HL-60/S4 treated with retinoic acid at 250 ng/mL for 4 days and 3 days (cell line): ENCODE data around the gene CDADC1.
"Not testable (repeated sequence)": the region's sequence is repeated elsewhere in the genome, so short reads cannot be mapped to it uniquely, and the experiment has no call there.

Source experiments
- in situ Hi-C: fragments of 300-500 bp; cut with MboI; formaldehyde crosslinking; loops from 2 replicates; pipeline ENCODE4 v1.7.0; 2022; ENCODE audit warnings: low sequenced_read_pairs

The CDADC1 gene

DNA sequence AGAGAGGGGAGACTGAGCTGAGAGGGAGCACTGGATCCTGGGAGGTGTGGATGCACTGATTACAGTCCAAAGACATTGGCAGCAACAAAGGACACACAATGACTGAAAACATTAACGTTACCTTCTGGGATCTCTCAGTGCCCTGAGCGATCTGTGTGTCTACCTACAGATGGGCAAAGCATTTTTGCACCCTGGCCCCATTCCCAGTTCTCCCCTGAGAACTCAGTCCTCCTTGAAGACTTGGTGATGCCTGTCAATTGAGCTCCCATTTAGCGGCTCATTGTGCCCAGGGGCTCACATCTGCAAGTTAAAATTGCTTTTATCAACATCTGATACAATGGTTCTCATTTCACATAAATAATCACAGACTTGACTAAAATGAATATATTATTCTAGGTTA is 62.5 kb downstream of the CDADC1 start:
- in situ Hi-C loops: no loop called here

DNA sequence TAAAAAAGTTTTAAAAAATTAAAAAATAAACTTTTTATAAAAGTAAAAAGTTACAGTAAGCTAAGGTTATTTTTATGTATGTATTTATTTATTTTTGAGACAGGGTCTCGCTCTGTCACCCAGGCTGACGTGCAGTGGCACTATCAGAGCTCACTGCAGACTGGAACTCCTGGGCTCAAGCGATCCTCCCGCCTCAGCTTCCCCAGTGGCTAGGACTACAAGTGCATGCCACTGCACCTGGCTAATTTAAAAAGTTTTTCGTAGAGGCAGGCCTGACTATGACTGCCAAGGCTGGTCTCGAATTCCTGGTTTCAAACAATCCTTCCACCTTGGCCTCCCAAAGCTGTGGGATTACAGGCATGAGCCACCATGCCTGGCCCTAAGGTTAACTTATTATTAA is 64.1 kb downstream of the CDADC1 start:
- in situ Hi-C loops: no loop called here

DNA sequence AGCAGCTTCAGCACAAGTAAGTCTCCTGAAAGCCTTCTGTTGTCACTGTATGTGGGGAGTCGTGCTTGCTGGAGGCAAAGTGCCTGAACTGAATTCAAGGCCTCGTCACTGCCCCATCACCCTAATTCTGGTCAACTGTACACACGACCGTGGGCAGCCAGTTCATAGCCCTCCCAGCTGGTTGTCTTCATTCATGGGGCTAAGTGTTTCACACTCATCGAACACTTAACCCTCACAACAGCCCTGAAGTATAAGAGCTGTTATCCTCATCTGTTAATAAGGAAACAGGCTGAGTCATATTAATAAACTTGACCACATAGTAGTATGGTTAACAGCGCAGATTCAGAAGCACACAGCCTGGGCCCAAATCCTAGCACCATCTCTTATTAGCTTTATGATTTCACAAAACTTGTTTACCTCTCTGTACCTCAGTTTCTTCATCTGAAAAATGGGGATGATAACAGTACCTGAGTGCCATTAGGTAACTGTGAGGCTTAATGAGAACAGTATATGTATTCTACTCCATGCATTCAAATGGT is 66.7 kb downstream of the CDADC1 start:
- in situ Hi-C loops: no loop called here

GRCh38 chr13:49315036-49315565 is 67.4 kb downstream of the CDADC1 start:
- in situ Hi-C loops: no loop called here

DNA sequence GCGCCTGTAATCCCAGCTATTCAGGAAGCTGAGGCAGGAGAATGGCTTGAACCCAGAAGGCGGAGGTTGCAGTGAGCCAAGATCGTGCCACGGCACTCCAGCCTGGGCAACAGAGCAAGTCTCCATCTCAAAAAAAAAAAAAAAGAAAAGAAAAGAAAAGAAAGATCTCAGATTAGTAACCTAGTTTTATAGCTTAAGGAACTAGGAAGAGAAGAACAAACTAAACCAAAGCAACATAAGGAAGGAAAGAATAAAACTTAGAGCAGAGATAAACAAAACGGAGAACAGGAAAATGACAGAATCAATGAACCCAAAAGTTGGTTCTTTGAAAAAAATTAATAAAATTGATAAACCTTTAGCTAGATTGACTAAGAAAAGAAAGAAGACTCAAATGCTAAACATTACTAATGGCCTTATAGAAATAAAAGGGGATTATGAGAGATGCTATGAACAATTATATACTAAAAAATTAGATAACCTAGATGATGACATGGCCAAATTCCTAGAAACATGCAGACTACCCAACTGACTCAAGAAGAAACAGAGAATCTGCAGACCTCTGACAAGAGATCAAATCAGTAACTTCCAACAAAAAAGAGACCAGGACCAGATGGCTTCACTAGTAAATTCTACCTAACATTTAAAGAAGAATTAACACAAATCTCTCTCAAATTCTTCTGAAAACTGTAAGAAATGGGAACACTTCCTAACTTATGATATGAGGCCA is 68.2 kb downstream of the CDADC1 start:
- in situ Hi-C loops: no loop called here

DNA sequence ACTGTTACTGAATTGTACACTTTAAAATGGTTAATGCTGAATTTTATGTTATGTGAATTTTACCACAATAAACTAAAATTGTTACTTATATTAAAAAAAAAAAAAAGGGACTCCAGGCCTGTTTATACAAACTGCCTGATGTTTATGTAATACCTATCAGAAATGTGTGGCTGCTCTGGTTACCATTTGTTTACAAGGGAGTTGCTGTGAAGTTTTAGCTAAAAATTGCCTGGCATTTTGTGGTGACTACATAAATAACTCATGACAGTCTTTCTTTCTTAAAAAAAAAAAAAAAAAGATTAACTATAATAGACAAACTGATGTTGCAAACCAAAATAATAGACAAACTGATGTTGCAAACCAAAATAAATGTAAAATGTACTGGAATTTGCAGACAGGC is 71.8 kb downstream of the CDADC1 start:
- in situ Hi-C loops: no loop called here

- in situ Hi-C loops: no loop called here
These were observed 72.2 kb downstream of the CDADC1 start for GRCh38 chr13:49319951-49320350.

GRCh38 chr13:49320975-49321374 is 73.2 kb downstream of the CDADC1 start:
- in situ Hi-C loops: no loop called here

GRCh38 chr13:49322702-49323101 is 75.0 kb downstream of the CDADC1 start:
- in situ Hi-C loops: no loop called here

DNA sequence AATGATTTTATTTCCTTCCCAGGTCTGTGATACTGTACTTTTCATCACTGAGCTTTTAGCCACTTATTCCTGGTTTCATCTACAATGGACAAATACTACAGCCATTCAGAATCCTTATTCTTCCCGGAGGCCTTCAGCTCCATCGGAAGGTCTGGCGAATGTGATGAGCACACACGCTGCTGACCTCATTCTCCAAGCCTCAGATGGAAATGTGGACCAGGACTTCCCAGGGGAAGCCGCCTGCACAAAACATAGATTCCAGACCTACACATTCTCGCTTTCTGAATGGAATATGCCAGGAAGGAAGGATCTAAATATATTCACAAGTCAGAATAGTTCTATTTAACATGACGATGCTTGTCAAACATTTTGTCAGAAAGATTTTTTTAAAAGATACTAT is 75.6 kb downstream of the CDADC1 start:
- in situ Hi-C loops: no loop called here

DNA sequence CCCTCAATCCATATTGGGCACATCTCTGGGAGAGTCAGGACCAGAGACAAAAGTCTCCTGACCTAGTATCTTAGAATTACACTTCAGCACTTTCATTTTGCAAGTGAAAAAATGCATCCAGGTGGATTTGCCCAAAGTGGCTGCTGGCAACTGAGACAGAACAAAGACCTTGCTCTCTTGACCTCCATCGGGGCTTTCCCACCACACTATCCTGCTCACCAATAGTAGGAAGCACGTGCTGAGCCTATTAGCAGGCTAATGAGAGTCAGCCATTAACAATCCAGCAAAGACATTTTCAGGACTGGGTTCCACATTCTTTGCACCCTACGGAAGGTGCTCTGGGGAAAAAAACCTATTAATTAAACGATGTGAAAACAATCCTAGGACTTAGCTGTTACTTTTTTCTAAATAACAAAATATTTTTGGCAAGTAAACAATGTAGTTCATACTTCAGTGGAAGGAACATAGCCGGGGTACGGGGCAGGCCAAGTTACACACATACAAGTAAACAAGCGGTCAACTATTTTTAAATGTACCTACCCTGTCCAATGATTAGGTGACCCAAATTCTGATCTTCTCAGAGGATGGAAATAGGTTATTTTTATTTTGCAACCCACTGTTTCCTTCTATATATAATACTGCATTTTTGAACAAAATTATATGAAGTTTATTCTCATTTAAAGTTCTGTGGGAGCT is 78.6 kb downstream of the CDADC1 start:
- in situ Hi-C loops: no loop called here

DNA sequence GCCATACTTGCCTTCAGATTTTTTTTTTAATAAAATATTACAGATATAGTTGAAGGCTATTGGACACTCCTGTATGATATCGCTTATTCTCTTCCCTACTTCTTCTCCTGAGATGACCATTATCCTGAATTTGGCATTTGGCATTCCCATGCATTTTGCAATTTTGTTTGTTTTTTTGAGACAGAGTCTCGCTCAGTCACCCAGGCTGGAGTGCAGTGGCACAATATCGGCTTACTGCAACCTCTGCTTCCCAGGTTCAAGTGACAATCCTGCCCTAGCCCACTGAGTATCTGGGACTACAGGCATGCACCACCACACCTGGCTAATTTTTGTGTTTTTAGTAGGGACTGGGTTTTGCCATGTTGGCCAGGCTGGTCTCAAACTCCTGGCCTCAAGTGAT is 79.4 kb downstream of the CDADC1 start:
- in situ Hi-C loops: not testable (repeated sequence)

DNA sequence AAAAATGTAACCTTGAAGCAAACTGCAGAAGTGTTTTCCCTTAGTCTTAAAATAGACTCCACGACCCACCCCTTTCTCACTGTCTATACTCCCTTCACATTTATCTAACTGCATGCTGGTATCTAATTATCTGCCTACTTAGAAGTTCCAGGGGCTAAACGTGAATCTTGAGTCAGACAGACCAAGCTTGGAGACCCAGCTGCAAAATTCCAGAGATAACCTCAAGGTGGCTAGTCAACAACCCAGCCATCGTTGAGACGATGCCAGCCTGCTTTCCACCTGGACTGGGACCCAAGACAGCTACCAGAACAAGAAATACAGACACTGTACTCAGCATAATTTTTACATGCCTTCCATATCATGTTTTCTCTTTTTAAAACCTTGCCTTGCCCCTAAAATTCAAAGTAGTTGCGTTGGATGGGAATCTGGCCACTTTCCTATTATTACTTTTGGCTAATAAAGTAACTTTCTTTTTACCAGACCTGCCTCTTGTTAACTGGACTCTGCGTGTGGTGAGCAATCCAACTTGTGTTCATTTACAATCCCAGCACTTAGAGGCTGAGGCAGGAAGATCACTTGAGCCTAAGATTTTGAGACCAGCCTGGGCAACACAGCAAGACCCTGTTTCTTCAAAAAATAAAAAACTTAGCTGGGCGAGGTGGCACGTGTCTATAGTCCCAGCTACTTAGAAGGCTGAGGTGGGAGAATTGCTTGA is 82.3 kb downstream of the CDADC1 start:
- in situ Hi-C loops: no loop called here

DNA sequence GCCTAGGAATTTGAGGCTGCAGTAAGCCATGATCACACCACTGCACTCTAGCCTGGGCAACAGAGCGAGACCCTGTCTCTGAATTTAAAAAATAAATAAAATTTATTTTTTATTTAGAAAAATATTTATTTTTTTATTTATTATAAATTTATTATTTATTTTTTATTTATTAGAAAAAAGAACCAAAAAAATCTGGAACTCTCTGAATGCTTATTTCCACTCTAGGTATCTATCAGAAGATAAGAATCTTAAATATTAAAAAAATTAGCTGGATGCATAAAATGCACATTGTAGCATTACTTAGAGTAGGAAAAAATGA is 82.8 kb downstream of the CDADC1 start:
- in situ Hi-C loops: no loop called here

- in situ Hi-C loops: no loop called here
These were observed 88.9 kb downstream of the CDADC1 start for GRCh38 chr13:49336655-49337054.

GRCh38 chr13:49340161-49340560 is 92.4 kb downstream of the CDADC1 start:
- in situ Hi-C loops: no loop called here

- in situ Hi-C loops: no loop called here
These were observed 93.8 kb downstream of the CDADC1 start for GRCh38 chr13:49341517-49341916.

DNA sequence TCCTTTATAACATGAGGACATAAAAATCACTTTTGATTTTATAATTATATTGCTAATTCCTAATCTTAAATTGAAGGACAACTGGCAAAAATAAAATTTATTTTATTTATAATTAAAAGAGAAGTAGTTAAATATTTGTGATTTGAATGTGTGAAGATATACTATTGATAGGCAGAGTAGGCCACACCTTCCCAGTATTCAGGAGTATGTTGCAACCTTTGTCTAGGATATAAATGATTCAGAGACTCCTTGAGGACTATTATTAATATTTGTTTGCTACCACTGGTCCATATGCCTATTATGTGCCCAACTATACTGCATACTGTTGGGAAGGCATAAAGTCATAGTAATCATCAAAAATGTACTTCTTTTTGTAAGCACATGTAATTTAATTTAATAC is 94.2 kb downstream of the CDADC1 start:
- in situ Hi-C loops: no loop called here

- in situ Hi-C loops: no loop called here
These were observed 94.7 kb downstream of the CDADC1 start for GRCh38 chr13:49342454-49342853.
